DOHH2 (cell line): ENCODE measurements around the gene DUS3L.

ENCODE experiments used
- EZH2phosphoT487 ChIP-seq: fragments of 200-600 bp; sonication (generic); IDR thresholded peaks from 2 replicates; pipeline ENCODE4 v1.6.1; 2017; ENCODE audit warnings: borderline replicate concordance, mild to moderate bottlenecking, antibody characterized with exemption, low read length, moderate library complexity, mixed read lengths
- TF ChIP-seq, protein P1 (sequence below): fragments of 200-600 bp; sonication (generic); IDR thresholded peaks from one replicate; pipeline ENCODE4 v1.5.1; 2014; ENCODE audit warnings: antibody characterized with exemption, mild to moderate bottlenecking, low read depth, low read length; ENCODE audit not compliant: poor library complexity, severe bottlenecking

DNA sequence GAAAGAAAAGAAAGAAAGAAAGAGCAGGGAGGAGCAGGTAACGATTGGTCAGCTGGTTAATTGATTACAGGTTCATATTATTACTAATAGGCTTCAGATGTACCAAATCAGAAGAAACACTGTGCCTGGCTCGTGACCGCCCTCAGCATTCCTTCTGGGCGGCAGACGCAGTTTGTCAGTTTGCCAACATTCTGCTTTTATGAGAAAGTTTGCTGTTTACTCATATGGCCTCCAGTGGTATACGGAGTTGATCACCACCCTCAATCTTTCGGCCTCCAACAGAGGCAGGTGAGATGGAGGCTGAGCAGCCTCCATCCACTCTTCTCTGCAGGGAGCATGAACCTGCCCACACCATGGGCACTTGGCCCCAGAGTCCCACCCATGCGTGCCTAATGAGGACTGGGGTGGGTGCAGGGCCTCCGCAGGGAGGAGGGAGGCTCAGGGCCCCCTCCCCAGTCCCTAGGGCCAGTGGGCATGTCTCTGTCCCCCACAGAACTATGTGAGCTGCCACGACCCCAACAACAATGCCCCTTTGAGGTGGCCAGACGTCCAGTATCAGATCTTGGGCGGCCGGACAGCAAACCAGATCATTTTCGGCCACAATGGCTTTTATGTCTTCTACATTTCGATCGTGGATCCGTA, 15.2 kb downstream of the DUS3L start:
- TF ChIP-seq, protein P1, sequence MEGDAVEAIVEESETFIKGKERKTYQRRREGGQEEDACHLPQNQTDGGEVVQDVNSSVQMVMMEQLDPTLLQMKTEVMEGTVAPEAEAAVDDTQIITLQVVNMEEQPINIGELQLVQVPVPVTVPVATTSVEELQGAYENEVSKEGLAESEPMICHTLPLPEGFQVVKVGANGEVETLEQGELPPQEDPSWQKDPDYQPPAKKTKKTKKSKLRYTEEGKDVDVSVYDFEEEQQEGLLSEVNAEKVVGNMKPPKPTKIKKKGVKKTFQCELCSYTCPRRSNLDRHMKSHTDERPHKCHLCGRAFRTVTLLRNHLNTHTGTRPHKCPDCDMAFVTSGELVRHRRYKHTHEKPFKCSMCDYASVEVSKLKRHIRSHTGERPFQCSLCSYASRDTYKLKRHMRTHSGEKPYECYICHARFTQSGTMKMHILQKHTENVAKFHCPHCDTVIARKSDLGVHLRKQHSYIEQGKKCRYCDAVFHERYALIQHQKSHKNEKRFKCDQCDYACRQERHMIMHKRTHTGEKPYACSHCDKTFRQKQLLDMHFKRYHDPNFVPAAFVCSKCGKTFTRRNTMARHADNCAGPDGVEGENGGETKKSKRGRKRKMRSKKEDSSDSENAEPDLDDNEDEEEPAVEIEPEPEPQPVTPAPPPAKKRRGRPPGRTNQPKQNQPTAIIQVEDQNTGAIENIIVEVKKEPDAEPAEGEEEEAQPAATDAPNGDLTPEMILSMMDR, result no peak
- no peak for TF ChIP-seq EZH2phosphoT487
